OCI-LY1 (cell line): ENCODE results near the gene CDKAL1.

Source experiments
- EZH2 ChIP-seq: fragments of 200-600 bp; sonication (generic), shearing (Covaris generic); IDR thresholded peaks from 2 replicates; pipeline ENCODE4 v1.8.0; 2017; ENCODE audit warnings: borderline replicate concordance, mixed run types, mild to moderate bottlenecking, antibody characterized with exemption, low read length, moderate library complexity, mixed read lengths
- TF ChIP-seq, protein P1 (sequence below): fragments of 200-600 bp; sonication (generic), shearing (Covaris generic); IDR thresholded peaks from 2 replicates; pipeline ENCODE4 v1.5.1; 2017; ENCODE audit warnings: mild to moderate bottlenecking, antibody characterized with exemption, low read length, moderate library complexity, mixed read lengths

DNA sequence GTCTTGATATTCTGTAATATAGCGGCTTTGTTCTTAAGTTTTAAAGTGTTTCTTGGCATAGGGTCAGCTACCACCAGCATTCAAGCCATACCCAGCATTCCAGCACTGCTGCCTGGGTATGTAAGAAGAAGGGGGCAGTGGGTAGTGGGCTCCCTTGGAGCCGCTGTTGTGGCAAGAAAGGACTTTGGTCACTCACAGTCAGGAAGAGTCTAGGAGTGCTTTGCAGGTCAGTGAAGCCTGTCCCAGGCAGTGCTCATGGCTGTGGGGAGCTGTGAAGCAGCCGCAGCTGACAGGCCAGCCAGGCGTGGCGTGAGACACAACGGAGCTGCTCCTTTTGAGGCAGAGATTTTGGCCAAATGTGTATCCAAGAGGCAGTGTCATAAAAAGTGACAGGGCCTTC lies 512.0 kb downstream of the CDKAL1 start:
- TF ChIP-seq, protein P1, sequence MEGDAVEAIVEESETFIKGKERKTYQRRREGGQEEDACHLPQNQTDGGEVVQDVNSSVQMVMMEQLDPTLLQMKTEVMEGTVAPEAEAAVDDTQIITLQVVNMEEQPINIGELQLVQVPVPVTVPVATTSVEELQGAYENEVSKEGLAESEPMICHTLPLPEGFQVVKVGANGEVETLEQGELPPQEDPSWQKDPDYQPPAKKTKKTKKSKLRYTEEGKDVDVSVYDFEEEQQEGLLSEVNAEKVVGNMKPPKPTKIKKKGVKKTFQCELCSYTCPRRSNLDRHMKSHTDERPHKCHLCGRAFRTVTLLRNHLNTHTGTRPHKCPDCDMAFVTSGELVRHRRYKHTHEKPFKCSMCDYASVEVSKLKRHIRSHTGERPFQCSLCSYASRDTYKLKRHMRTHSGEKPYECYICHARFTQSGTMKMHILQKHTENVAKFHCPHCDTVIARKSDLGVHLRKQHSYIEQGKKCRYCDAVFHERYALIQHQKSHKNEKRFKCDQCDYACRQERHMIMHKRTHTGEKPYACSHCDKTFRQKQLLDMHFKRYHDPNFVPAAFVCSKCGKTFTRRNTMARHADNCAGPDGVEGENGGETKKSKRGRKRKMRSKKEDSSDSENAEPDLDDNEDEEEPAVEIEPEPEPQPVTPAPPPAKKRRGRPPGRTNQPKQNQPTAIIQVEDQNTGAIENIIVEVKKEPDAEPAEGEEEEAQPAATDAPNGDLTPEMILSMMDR = no peak
- TF ChIP-seq EZH2 = no peak
